KMS-11 (cell line): ENCODE results near the gene IGFBP1.

Experiments
- H2AFZ ChIP-seq: fragments of 200-600 bp; sonication (generic); 2 replicates; pipeline ENCODE4 v1.6.1; 2016; ENCODE audit warnings: antibody characterized with exemption, mixed run types, low read depth
- H3K27ac ChIP-seq: fragments of 200-600 bp; sonication (generic); 2 replicates; pipeline ENCODE4 v1.6.1; 2016; ENCODE audit warnings: mild to moderate bottlenecking, mixed run types
- H3K27me3 ChIP-seq: fragments of 200-600 bp; sonication (generic); 2 replicates; pipeline ENCODE4 v1.6.1; 2017; ENCODE audit warnings: mild to moderate bottlenecking, low read depth, mixed run types, moderate library complexity; ENCODE audit not compliant: insufficient read depth
- H3K36me3 ChIP-seq: fragments of 200-600 bp; sonication (generic); 2 replicates; pipeline ENCODE4 v1.6.1; 2017; ENCODE audit warnings: mild to moderate bottlenecking, mixed run types; ENCODE audit not compliant: insufficient read depth
- H3K4me1 ChIP-seq: fragments of 200-600 bp; sonication (generic); 2 replicates; pipeline ENCODE4 v1.6.1; 2016; ENCODE audit warnings: mild to moderate bottlenecking, low read depth, mixed run types; ENCODE audit not compliant: poor library complexity, severe bottlenecking
- H3K4me2 ChIP-seq: fragments of 200-600 bp; sonication (generic); 2 replicates; pipeline ENCODE4 v1.7.0; 2016; ENCODE audit warnings: mild to moderate bottlenecking, mixed run types
- H3K4me3 ChIP-seq: fragments of 200-600 bp; sonication (generic); IDR thresholded peaks from 2 replicates; pipeline ENCODE4 v1.6.1; 2017; ENCODE audit warnings: low read depth, low read length, mixed read lengths; ENCODE audit not compliant: insufficient read depth
- H3K79me2 ChIP-seq: fragments of 200-600 bp; sonication (generic); 2 replicates; pipeline ENCODE4 v1.6.1; 2016; ENCODE audit warnings: low read depth, mixed run types; ENCODE audit not compliant: insufficient read depth
- H3K9ac ChIP-seq: fragments of 200-600 bp; sonication (generic); 2 replicates; pipeline ENCODE4 v1.6.1; 2016; ENCODE audit warnings: mild to moderate bottlenecking, mixed run types
- H4K20me1 ChIP-seq: fragments of 200-600 bp; sonication (generic); 2 replicates; pipeline ENCODE4 v1.6.1; 2016; ENCODE audit warnings: mild to moderate bottlenecking, mixed run types; ENCODE audit not compliant: insufficient read depth
- TF ChIP-seq, protein P1 (sequence below): fragments of 200-600 bp; sonication (generic); conservative IDR thresholded peaks from 2 replicates; pipeline ENCODE4 v1.6.1; 2017; ENCODE audit warnings: low read depth, mild to moderate bottlenecking, antibody characterized with exemption, low read length, moderate library complexity, mixed read lengths

IGFBP1 gene

DNA sequence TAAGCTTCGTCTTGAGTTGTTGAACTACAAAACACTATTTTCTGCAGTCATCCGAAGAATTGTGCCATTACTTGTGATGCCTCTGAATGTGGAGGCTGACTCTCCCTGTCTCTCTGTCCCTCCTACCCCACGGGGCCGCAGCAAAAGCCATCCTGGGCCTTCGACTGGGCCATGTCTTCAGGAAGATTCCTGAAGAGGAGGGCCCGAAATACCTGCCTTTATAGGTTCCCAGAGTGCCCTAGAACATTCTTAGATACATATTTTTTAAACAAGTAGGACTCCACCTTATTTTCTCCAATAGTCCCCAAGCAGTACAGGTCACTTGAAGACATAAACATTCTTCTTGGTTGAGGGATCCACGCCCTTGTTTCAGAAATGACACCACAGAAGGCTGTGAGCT is 24.7 kb downstream of the IGFBP1 start:
- H2AFZ ChIP-seq: no peak overlapping the region
- H3K79me2 ChIP-seq: no peaks in the 10 kb centered on the region
- H3K4me2 ChIP-seq: no peak overlapping the region
- no peaks in the 10 kb centered on the region for H3K36me3 ChIP-seq
- no peak overlapping the region for H3K4me3 ChIP-seq
- no peaks in the 10 kb centered on the region for H3K27me3 ChIP-seq
- H3K27ac ChIP-seq: no peak overlapping the region
- H3K9ac ChIP-seq: no peak overlapping the region
- H3K4me1 ChIP-seq: peaks cover 4% of the 10 kb centered on the region
- TF ChIP-seq, protein P1, sequence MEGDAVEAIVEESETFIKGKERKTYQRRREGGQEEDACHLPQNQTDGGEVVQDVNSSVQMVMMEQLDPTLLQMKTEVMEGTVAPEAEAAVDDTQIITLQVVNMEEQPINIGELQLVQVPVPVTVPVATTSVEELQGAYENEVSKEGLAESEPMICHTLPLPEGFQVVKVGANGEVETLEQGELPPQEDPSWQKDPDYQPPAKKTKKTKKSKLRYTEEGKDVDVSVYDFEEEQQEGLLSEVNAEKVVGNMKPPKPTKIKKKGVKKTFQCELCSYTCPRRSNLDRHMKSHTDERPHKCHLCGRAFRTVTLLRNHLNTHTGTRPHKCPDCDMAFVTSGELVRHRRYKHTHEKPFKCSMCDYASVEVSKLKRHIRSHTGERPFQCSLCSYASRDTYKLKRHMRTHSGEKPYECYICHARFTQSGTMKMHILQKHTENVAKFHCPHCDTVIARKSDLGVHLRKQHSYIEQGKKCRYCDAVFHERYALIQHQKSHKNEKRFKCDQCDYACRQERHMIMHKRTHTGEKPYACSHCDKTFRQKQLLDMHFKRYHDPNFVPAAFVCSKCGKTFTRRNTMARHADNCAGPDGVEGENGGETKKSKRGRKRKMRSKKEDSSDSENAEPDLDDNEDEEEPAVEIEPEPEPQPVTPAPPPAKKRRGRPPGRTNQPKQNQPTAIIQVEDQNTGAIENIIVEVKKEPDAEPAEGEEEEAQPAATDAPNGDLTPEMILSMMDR: no peak
- H4K20me1 ChIP-seq: no peaks in the 10 kb centered on the region

GRCh38 chr7:45914911-45915310 is 26.6 kb downstream of the IGFBP1 start:
- Histone ChIP-seq H3K4me2 (no peak overlapping the region), H3K36me3 (no peaks in the 10 kb centered on the region), H3K4me3 (no peak overlapping the region), H2AFZ (no peak overlapping the region), H3K27ac (no peak overlapping the region), H3K9ac (no peak overlapping the region), H3K27me3 (no peaks in the 10 kb centered on the region), H3K4me1 (peaks cover 16% of the 10 kb centered on the region), H4K20me1 (no peaks in the 10 kb centered on the region), H3K79me2 (no peaks in the 10 kb centered on the region)
- TF ChIP-seq, protein P1: no peak

DNA sequence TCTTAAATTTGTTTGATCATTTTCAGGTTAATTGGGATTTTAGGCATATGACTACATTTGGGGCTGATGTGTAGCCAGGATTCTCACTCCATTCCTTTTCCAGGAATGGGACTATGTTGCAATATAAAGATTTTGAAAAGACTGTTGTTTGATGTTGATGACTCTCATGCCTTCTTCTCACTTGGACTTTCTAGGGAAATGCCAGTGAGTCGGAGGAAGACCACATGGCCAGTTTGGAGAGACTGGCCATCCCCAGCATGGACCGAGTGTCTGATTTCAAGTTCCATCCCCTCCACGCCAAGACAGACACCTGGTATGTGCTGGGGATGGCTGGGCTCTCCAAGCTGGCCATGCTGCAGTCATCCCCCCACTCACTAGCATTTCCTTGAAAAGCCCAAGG is 27.3 kb downstream of the IGFBP1 start:
- TF ChIP-seq, protein P1: no peak
- H3K9ac ChIP-seq: no peak overlapping the region

DNA sequence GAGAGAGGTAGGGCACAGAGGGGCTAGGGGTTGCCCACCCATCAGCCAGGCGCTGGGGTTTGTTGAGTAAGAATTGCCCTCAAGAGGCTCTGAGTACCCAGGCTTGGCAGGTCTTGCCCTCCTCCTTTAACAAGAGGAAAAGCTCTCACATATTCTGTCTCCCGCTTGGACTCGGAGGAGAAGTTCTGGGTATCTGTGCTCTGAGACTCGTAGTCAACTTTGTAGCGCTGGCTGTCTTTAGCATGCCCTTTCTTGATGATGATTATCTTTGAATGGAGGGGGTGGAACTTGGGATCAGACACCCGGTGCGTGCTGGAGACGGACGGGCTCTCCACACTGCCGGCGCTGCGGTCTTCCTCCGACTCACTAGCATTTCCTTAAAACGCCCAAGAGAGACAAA is 28.8 kb downstream of the IGFBP1 start:
- no peak overlapping the region for H2AFZ ChIP-seq
- TF ChIP-seq, protein P1: no peak

More for the DNA sequence above, 27.3 kb downstream of the IGFBP1 start:
- no peaks in the 10 kb centered on the region for H3K27me3 ChIP-seq
- no peaks in the 10 kb centered on the region for H3K79me2 ChIP-seq
- H3K4me2 ChIP-seq: no peak overlapping the region
- H3K4me3 ChIP-seq: no peak overlapping the region
- peaks cover 16% of the 10 kb centered on the region for H3K4me1 ChIP-seq
- no peaks in the 10 kb centered on the region for H3K36me3 ChIP-seq
- no peak overlapping the region for H2AFZ ChIP-seq
- no peaks in the 10 kb centered on the region for H4K20me1 ChIP-seq
- H3K27ac ChIP-seq: no peak overlapping the region

More for the DNA sequence above, 28.8 kb downstream of the IGFBP1 start:
- H3K27ac ChIP-seq: no peak overlapping the region
- no peaks in the 10 kb centered on the region for H4K20me1 ChIP-seq
- H3K4me3 ChIP-seq: no peak overlapping the region
- H3K79me2 ChIP-seq: no peaks in the 10 kb centered on the region
- H3K4me2 ChIP-seq: no peak overlapping the region
- no peak overlapping the region for H3K9ac ChIP-seq
- no peaks in the 10 kb centered on the region; the same call in 1 of the 2 replicates for H3K27me3 ChIP-seq
- no peaks in the 10 kb centered on the region for H3K36me3 ChIP-seq
- peaks cover 22% of the 10 kb centered on the region for H3K4me1 ChIP-seq
